Measurements from ENCODE around the gene ISYNA1. TPM values are rescaled to one million over a fixed set of nuclear protein-coding genes. Genes with fewer than 3 reads are reported as not detected.
A peak's percentile ranks its signal among the peaks of the same experiment; 100 is the strongest.

Gene ISYNA1
- total and polyA plus RNA-seq, 2 donors (not counting 1 experiment from before 2014, with no cell fraction given), result 22.6 to 28.3 TPM

DNA sequence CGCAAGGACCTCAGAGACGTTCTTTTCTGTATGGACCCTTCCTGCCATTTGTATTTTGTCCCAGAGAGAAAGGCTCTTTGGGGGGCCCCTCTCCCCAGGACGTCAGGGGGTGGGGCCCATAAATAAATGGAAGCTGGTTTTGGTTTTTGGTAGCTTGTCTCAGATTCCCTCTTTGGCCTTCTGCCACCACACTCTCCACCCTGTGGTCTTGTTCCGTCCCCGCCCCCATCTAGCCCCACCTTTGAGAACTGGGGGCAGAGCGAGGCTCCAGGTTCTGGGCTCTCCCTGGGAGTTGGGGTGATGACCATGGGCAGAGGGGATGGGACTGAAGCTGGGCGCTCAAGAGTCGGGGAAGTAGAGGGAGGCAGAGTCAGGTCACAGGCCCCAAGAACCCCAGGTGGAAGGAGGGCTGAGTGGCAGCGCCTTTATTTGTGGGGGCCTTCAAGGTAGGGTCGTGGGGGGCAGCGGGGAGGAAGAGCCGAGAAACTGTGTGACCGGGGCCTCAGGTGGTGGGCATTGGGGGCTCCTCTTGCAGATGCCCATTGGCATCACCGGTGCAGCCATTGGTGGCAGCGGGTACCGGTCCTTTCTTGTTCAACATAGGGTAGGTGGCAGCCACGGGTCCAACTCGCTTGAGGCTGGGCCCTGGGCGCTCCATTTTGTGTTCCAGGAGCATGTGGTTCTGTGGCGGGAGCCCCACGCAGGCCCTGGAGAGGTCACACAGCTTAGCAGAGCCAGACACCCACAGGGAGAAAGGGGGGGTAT lies 3.3 kb downstream of the ISYNA1 start:
- peak overlapping the region; percentile 80 for H3K4me3 Mint-ChIP-seq
- peak overlapping the region; percentile 49 for H3K9ac ChIP-seq (ENCODE audit: low read length)
- peaks cover 37% of the 10 kb centered on the region for H3K4me1 Mint-ChIP-seq
- DNase-seq (peak; percentile 43), ATAC-seq (ENCODE audit: low read depth) (no peak)
- H3K27ac Mint-ChIP-seq, result peak overlapping the region; percentile 59
- H4K20me1 ChIP-seq (ENCODE audit: control insufficient read depth, insufficient read depth, low read length, poor library complexity, severe bottlenecking), result peaks cover 28% of the 10 kb centered on the region
- H3K9me3 ChIP-seq (ENCODE audit: control extremely low read depth in 1 of 3, control insufficient read depth in 2 of 3, insufficient read depth in 1 of 3, low read length in 2 of 3), result no peaks in the 10 kb centered on the region
- no peaks in the 10 kb centered on the region for H3K36me3 ChIP-seq (replicated peaks in 1 of 2; ENCODE audit: control extremely low read depth in 1 of 2, control insufficient read depth in 1 of 2, extremely low read depth in 1 of 2, insufficient read depth in 2 of 2, low read length in 1 of 2)
- CTCF ChIA-PET, result interaction anchor here (1.0 to 3.4 kb wide), 2 partner anchors 15 to 16 kb away, joined by 3 to 13 read pairs; partner anchors contain the start of gene SSBP4
- peak overlapping the region in 2 of 5 experiments; percentile 78 to 83 for H3K4me3 ChIP-seq (ENCODE audit: control extremely low read depth in 1 of 5, extremely low read depth in 1 of 5, insufficient read depth in 1 of 5, low read depth in 2 of 5, low read length in 4 of 5)
- peaks cover 10% of the 10 kb centered on the region for H3K79me2 ChIP-seq (ENCODE audit: control insufficient read depth, insufficient read depth, low read length)
- TF ChIP-seq EZH2 (IDR thresholded peaks at IDR 0.05; ENCODE audit: borderline replicate concordance, insufficient read depth, low read depth, low read length, poor library complexity, severe bottlenecking) (no peak), CTCF (IDR thresholded peaks at IDR 0.05) (no peak)
- H3K27ac ChIP-seq (ENCODE audit: low read length in 2 of 2), result no peak overlapping the region
- POLR2A ChIA-PET, result interaction anchor here (0.6 to 0.8 kb wide), 2 partner anchors 19 to 888 kb away, joined by 4 to 6 read pairs; no protein-coding TSS in a partner anchor
- H3K27me3 Mint-ChIP-seq, result no peaks in the 10 kb centered on the region
- H3K4me2 ChIP-seq (replicated peaks; ENCODE audit: low read depth, low read length, poor library complexity, severe bottlenecking), result peak overlapping the region; percentile 98
- WGBS (ENCODE audit: insufficient coverage), result 94% methylated on average over 15 of the region's 21 CpGs
- no peaks in the 10 kb centered on the region for H3K27me3 ChIP-seq (replicated peaks in 1 of 4; ENCODE audit: control extremely low read depth in 1 of 4, control insufficient read depth in 3 of 4, insufficient read depth in 4 of 4, low read length in 3 of 4)
- H3K4me1 ChIP-seq (ENCODE audit: control insufficient read depth in 2 of 2, insufficient read depth in 2 of 2, low read length in 2 of 2), result peaks cover 34 to 56% of the 10 kb centered on the region in 2 donors
- H3K9me3 Mint-ChIP-seq (ENCODE audit: insufficient read depth), result no peaks in the 10 kb centered on the region
- no peak overlapping the region for H2AFZ ChIP-seq (ENCODE audit: insufficient read depth, low read depth, low read length, poor library complexity, severe bottlenecking)
- intact Hi-C loops (cut with micrococcal nuclease), result no loop called here
